DND-41 (cell line): ENCODE data around the gene GOT1.

Experiments
- CTCF ChIP-seq: IDR thresholded peaks from 2 replicates; pipeline ENCODE4 v1.5.1; 2012; ENCODE audit warnings: borderline replicate concordance, low read length, moderate library complexity, mild to moderate bottlenecking; ENCODE audit not compliant: poor library complexity, severe bottlenecking; ENCODE audit errors: extremely low read depth
- EZH2 ChIP-seq: IDR thresholded peaks from 3 replicates; pipeline ENCODE4 v1.6.1; 2012; ENCODE audit warnings: borderline replicate concordance, low read depth, mild to moderate bottlenecking, moderate library complexity, low read length, inconsistent platforms; ENCODE audit not compliant: severe bottlenecking

- TF ChIP-seq CTCF (no peak), EZH2 (no peak)
These were observed 43.4 kb downstream of the GOT1 start for GRCh38 chr10:99387071-99387470.
